Measurements from ENCODE around the gene FCN3. TPM values are rescaled to one million over a fixed set of nuclear protein-coding genes. Genes with fewer than 3 reads are reported as not detected.
A peak's percentile ranks its signal among the peaks of the same experiment; 100 is the strongest.

The FCN3 gene
- total and polyA plus RNA-seq, 9 of the 15 experiments (the other 6 are each of a cell fraction or from before 2014, with no cell fraction given) = 0.49 TPM; not detected in 8

DNA sequence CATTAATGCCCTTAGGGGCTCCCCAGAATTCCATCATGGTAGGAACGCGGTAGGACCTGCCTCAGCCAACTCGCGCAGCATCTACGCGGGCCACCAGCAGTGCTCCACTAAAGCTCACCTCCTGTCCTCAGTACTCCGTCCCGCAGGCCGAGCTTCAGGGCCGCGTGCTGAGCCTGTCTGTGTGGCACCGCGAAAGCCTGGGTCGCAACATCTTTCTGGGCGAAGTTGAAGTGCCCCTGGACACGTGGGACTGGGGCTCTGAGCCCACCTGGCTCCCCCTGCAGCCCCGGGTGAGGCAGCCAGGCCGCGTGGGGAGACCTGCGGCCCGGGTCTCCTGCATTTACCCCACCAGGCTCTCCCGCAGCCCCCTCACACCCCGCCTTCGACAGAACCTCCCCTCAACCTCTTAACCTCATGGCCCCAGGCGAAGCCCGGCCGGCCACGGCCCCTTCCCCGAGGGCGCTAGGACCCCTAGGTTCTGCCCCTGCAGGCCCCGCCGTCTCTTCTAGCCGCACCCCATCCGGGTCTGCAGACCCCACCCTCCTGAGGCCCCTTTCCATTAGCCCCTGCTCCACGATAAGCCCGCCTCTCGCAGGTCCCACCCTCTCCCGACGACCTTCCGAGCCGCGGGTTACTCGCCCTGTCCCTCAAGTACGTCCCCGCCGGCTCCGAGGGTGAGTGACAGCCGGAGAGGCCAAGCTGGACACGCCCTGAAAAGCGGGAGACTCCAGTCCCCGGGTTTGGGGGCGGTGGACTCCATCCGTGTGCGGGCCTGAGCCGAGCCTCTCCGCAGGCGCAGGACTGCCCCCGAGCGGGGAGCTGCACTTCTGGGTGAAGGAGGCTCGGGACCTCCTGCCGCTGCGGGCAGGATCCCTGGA is 23.7 kb downstream of the FCN3 start (continued):
- TF ChIP-seq ZFX (CRISPR knock-in tag; IDR thresholded peaks at IDR 0.05) (peak; percentile 68), L3MBTL2 (IDR thresholded peaks at IDR 0.05) (peak; percentile 66; the same call in 1 of the 2 replicates), MEF2A (IDR thresholded peaks at IDR 0.05; ENCODE audit: control insufficient read depth, low read depth, low read length) (no peak), ARID2 (IDR thresholded peaks at IDR 0.05) (no peak), KLF10 (CRISPR knock-in tag; IDR thresholded peaks at IDR 0.05) (no peak), POLR2G (IDR thresholded peaks at IDR 0.05; ENCODE audit: low read depth, low read length) (peak; percentile 73), PHF8 (IDR thresholded peaks at IDR 0.05; ENCODE audit: borderline replicate concordance, low read length) (peak; percentile 26; the same call in 1 of the 2 replicates), ZSCAN32 (CRISPR knock-in tag; IDR thresholded peaks at IDR 0.05) (no peak), RBM22 (IDR thresholded peaks at IDR 0.05; ENCODE audit: low read depth, low read length, poor library complexity, severe bottlenecking) (peak; percentile 4), NRF1 (conservative IDR thresholded peaks at IDR 0.05 in 1 of 2, IDR thresholded peaks at IDR 0.05 in 1 of 2) (peak; percentile 84 to 86), TARDBP (IDR thresholded peaks at IDR 0.05) (0 out of 2 replicates have a peak, but pooled peaks have one; percentile 44), ZNF584 (CRISPR knock-in tag; IDR thresholded peaks at IDR 0.05; ENCODE audit: low read depth) (no peak), ATF1 (CRISPR knock-in tag; IDR thresholded peaks at IDR 0.05) (no peak), ATF1 (tag; IDR thresholded peaks at IDR 0.05) (peak; percentile 20; the same call in 1 of the 2 replicates)
- TF ChIP-seq, protein P1, sequence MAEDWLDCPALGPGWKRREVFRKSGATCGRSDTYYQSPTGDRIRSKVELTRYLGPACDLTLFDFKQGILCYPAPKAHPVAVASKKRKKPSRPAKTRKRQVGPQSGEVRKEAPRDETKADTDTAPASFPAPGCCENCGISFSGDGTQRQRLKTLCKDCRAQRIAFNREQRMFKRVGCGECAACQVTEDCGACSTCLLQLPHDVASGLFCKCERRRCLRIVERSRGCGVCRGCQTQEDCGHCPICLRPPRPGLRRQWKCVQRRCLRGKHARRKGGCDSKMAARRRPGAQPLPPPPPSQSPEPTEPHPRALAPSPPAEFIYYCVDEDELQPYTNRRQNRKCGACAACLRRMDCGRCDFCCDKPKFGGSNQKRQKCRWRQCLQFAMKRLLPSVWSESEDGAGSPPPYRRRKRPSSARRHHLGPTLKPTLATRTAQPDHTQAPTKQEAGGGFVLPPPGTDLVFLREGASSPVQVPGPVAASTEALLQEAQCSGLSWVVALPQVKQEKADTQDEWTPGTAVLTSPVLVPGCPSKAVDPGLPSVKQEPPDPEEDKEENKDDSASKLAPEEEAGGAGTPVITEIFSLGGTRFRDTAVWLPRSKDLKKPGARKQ (CRISPR knock-in tag; IDR thresholded peaks at IDR 0.05) = no peak
- TF ChIP-seq, protein P2, sequence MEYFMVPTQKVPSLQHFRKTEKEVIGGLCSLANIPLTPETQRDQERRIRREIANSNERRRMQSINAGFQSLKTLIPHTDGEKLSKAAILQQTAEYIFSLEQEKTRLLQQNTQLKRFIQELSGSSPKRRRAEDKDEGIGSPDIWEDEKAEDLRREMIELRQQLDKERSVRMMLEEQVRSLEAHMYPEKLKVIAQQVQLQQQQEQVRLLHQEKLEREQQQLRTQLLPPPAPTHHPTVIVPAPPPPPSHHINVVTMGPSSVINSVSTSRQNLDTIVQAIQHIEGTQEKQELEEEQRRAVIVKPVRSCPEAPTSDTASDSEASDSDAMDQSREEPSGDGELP (CRISPR knock-in tag; IDR thresholded peaks at IDR 0.05; ENCODE audit: borderline replicate concordance) = peak; percentile 15; the same call in 1 of the 2 replicates
- TF ChIP-seq, protein P3, sequence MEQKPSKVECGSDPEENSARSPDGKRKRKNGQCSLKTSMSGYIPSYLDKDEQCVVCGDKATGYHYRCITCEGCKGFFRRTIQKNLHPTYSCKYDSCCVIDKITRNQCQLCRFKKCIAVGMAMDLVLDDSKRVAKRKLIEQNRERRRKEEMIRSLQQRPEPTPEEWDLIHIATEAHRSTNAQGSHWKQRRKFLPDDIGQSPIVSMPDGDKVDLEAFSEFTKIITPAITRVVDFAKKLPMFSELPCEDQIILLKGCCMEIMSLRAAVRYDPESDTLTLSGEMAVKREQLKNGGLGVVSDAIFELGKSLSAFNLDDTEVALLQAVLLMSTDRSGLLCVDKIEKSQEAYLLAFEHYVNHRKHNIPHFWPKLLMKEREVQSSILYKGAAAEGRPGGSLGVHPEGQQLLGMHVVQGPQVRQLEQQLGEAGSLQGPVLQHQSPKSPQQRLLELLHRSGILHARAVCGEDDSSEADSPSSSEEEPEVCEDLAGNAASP (IDR thresholded peaks at IDR 0.05) = no peak
- TF ChIP-seq, protein P4, sequence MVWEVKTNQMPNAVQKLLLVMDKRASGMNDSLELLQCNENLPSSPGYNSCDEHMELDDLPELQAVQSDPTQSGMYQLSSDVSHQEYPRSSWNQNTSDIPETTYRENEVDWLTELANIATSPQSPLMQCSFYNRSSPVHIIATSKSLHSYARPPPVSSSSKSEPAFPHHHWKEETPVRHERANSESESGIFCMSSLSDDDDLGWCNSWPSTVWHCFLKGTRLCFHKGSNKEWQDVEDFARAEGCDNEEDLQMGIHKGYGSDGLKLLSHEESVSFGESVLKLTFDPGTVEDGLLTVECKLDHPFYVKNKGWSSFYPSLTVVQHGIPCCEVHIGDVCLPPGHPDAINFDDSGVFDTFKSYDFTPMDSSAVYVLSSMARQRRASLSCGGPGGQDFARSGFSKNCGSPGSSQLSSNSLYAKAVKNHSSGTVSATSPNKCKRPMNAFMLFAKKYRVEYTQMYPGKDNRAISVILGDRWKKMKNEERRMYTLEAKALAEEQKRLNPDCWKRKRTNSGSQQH (CRISPR knock-in tag; IDR thresholded peaks at IDR 0.05) = no peak
- TF ChIP-seq, protein P5, sequence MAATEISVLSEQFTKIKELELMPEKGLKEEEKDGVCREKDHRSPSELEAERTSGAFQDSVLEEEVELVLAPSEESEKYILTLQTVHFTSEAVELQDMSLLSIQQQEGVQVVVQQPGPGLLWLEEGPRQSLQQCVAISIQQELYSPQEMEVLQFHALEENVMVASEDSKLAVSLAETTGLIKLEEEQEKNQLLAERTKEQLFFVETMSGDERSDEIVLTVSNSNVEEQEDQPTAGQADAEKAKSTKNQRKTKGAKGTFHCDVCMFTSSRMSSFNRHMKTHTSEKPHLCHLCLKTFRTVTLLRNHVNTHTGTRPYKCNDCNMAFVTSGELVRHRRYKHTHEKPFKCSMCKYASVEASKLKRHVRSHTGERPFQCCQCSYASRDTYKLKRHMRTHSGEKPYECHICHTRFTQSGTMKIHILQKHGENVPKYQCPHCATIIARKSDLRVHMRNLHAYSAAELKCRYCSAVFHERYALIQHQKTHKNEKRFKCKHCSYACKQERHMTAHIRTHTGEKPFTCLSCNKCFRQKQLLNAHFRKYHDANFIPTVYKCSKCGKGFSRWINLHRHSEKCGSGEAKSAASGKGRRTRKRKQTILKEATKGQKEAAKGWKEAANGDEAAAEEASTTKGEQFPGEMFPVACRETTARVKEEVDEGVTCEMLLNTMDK (IDR thresholded peaks at IDR 0.05; ENCODE audit: borderline replicate concordance, insufficient read depth, low read depth, low read length, poor library complexity, severe bottlenecking) = peak; percentile 26
